ENCODE results near the gene DHX35. TPM values are rescaled to one million over a fixed set of nuclear protein-coding genes. Genes with fewer than 3 reads are reported as not detected.

The DHX35 gene
- total and polyA plus RNA-seq, 2 of the 8 experiments (the other 6 are each of a cell fraction or from before 2014, with no cell fraction given) = 21.9 to 27.7 TPM

GRCh38 chr20:38937000-38937399 lies 25.1 kb upstream of the DHX35 start (continued):
- TF ChIP-seq ATF2 (IDR thresholded peaks at IDR 0.05; ENCODE audit: low read length) = no peak
